Lower leg skin (tissue), 4 donors: ENCODE data around the gene THOP1. TPM values are rescaled to one million over a fixed set of nuclear protein-coding genes. Genes with fewer than 3 reads are reported as not detected.

ENCODE experiments used
- DNase-seq, 2 donors: peaks; one replicate each; pipeline ENCODE4 v3.0.0-alpha.2; 2019; ENCODE audit warnings: low spot score in 2 of 2
- H3K4me3 ChIP-seq: fragments of 200-600 bp; sonication (generic); 2 replicates; pipeline ENCODE4 v1.5.1; 2017; ENCODE audit warnings: mild to moderate bottlenecking, low read depth; ENCODE audit not compliant: poor library complexity, severe bottlenecking
- CTCF ChIP-seq, 3 donors: fragments of 450-650 bp; IDR thresholded peaks; one replicate each; pipeline ENCODE4 v1.5.1; 2016; ENCODE audit warnings: antibody characterized with exemption in 3 of 3, mild to moderate bottlenecking in 3 of 3, moderate library complexity in 2 of 3
- POLR2A ChIP-seq, 2 donors: fragments of 450-650 bp; IDR thresholded peaks; one replicate each; pipeline ENCODE4 v1.6.1; 2016 to 2017; ENCODE audit warnings: antibody characterized with exemption in 2 of 2, mild to moderate bottlenecking in 1 of 2, moderate library complexity in 1 of 2
- WGBS, 2 donors: methylation state at CpG; one replicate each; pipeline ENCODE4 v1.1.5; 2018; 5-methylcytosine and 5-hydroxymethylcytosine counted together
- intact Hi-C: fragments of 100-400 bp; cut with DNase I; formaldehyde crosslinking; loops from one replicate; pipeline ENCODE4 v1.15.0; 2023; ENCODE audit warnings: low total_unique reads
- total RNA-seq, 4 donors: library from RNA; depleted of rRNA; stranded (reverse); fragments of >200 nt; gene quantifications; one replicate each; pipeline ENCODE4 v1.1.0, GENCODE V29; 2016

THOP1 gene
- total RNA-seq, 4 donors from 2014 or later = 35.9 to 56.5 (median 43.7) TPM

GRCh38 chr19:2774953-2775555, 10.2 kb upstream of the THOP1 start:
- TF ChIP-seq POLR2A (IDR thresholded peaks at IDR 0.05) (no peak), CTCF (IDR thresholded peaks at IDR 0.05) (no peak)
- DNase-seq = no peak
- intact Hi-C loops = no loop called here
- no peak overlapping the region for H3K4me3 ChIP-seq
- 81 to 88% methylated on average over 24 of the region's 24 CpGs for WGBS, 2 donors

GRCh38 chr19:2775556-2776430, 9.5 kb upstream of the THOP1 start:
- intact Hi-C loops = no loop called here
- H3K4me3 ChIP-seq = no peak overlapping the region
- TF ChIP-seq POLR2A (IDR thresholded peaks at IDR 0.05) = no peak
- TF ChIP-seq CTCF (IDR thresholded peaks at IDR 0.05) = no peak
- DNase-seq = peak in 1 of 2 donors; percentile 30
- WGBS, 2 donors = 69 to 73% methylated on average over 29 of the region's 29 CpGs

GRCh38 chr19:2777952-2778683, 7.2 kb upstream of the THOP1 start:
- no peak overlapping the region for H3K4me3 ChIP-seq

GRCh38 chr19:2779121-2779740, 6.1 kb upstream of the THOP1 start:
- no peak for DNase-seq
- H3K4me3 ChIP-seq = no peak overlapping the region
- intact Hi-C loops = no loop called here
- WGBS, 2 donors = 75 to 80% methylated on average over 14 of the region's 14 CpGs
- TF ChIP-seq POLR2A (IDR thresholded peaks at IDR 0.05) (no peak), CTCF (IDR thresholded peaks at IDR 0.05) (no peak)

More at GRCh38 chr19:2777952-2778683, 7.2 kb upstream of the THOP1 start:
- TF ChIP-seq POLR2A (IDR thresholded peaks at IDR 0.05) (no peak), CTCF (IDR thresholded peaks at IDR 0.05) (no peak)
- no peak for DNase-seq
- intact Hi-C loops = no loop called here
- WGBS, 2 donors = 88% methylated on average over 19 of the region's 19 CpGs

- no peak for DNase-seq
- intact Hi-C loops = no loop called here
- WGBS, 2 donors = 88 to 93% methylated on average over 7 of the region's 7 CpGs
- no peak for TF ChIP-seq CTCF (IDR thresholded peaks at IDR 0.05)
- TF ChIP-seq POLR2A (IDR thresholded peaks at IDR 0.05) = no peak
- H3K4me3 ChIP-seq = no peak overlapping the region
Observed at GRCh38 chr19:2780284-2780683, 5.0 kb upstream of the THOP1 start.
